PC-9 (cell line): ENCODE results near the gene CD109. TPM values are rescaled to one million over a fixed set of nuclear protein-coding genes. Genes with fewer than 3 reads are reported as not detected.
"Not testable (repeated sequence)": the region's sequence is repeated elsewhere in the genome, so short reads cannot be mapped to it uniquely, and the experiment has no call there.

ENCODE experiments used
- BruUV-seq: library from RNA; stranded (reverse); fragments of 400-500 nt; replicated peaks from 2 replicates; lab custom pipeline; 2021; lab: Mats Ljungman, UMichigan
- CTCF ChIA-PET: fragments of 300-600 bp; sonication (Branson Sonifier 250); formaldehyde crosslinking; loops from one replicate; lab custom pipeline; 2022; ENCODE audit warnings: antibody characterized with exemption; lab: Charles Lee
- POLR2A ChIA-PET: fragments of 300-600 bp; sonication (Branson Sonifier 250); formaldehyde crosslinking; loops from one replicate; lab custom pipeline; 2022; ENCODE audit warnings: antibody characterized with exemption; ENCODE audit not compliant: unreplicated experiment; lab: Charles Lee
- DNase-seq, 2 experiments: peaks; one replicate each; pipeline versions ENCODE4 v3.0.0 to v3.0.0-alpha.2; 2015 to 2022; ENCODE audit warnings: mixed read lengths in 1 of 2
- H2AFZ ChIP-seq: fragments of 200-600 bp; sonication (generic); 2 replicates; pipeline ENCODE4 v1.8.1; 2017; ENCODE audit warnings: antibody characterized with exemption
- H3F3A ChIP-seq: fragments of 200-600 bp; sonication (generic); 2 replicates; pipeline ENCODE4 v1.8.1; 2017; ENCODE audit warnings: antibody characterized with exemption, mild to moderate bottlenecking, low read depth; ENCODE audit not compliant: insufficient read depth
- H3K27ac ChIP-seq: fragments of 200-600 bp; sonication (generic); 2 replicates; pipeline ENCODE4 v1.6.1; 2016; ENCODE audit warnings: mixed run types
- H3K27me3 ChIP-seq: fragments of 200-600 bp; sonication (generic); 2 replicates; pipeline ENCODE4 v1.6.1; 2016; ENCODE audit warnings: low read depth, mixed run types; ENCODE audit not compliant: insufficient read depth
- H3K36me3 ChIP-seq: fragments of 200-600 bp; sonication (generic); 2 replicates; pipeline ENCODE4 v1.6.1; 2016; ENCODE audit warnings: low read depth, mixed run types
- H3K4me1 ChIP-seq: fragments of 200-600 bp; sonication (generic); replicated peaks from 2 replicates; pipeline ENCODE4 v1.6.1; 2016; ENCODE audit warnings: mixed run types; ENCODE audit not compliant: insufficient read depth
- H3K4me2 ChIP-seq: fragments of 200-600 bp; sonication (generic); 2 replicates; pipeline ENCODE4 v1.6.1; 2017; ENCODE audit warnings: mixed run types
- H3K4me3 ChIP-seq: fragments of 200-600 bp; sonication (generic); 2 replicates; pipeline ENCODE4 v1.6.1; 2016; ENCODE audit warnings: mixed run types
- H3K79me2 ChIP-seq: fragments of 200-600 bp; sonication (generic); 2 replicates; pipeline ENCODE4 v1.6.1; 2017; ENCODE audit warnings: low read depth, mixed run types
- H3K9me2 ChIP-seq: fragments of 200-600 bp; sonication (generic); 2 replicates; pipeline ENCODE4 v1.8.1; 2017; ENCODE audit warnings: mild to moderate bottlenecking; ENCODE audit not compliant: insufficient read depth
- H3K9me3 ChIP-seq: fragments of 200-600 bp; sonication (generic); 2 replicates; pipeline ENCODE4 v1.8.1; 2016; ENCODE audit warnings: low read depth; ENCODE audit not compliant: insufficient read depth
- H4K20me1 ChIP-seq: fragments of 200-600 bp; sonication (generic); 2 replicates; pipeline ENCODE4 v1.8.1; 2017; ENCODE audit not compliant: insufficient read depth
- CTCF ChIP-seq: fragments of 200-600 bp; sonication (generic); conservative IDR thresholded peaks from 2 replicates; pipeline ENCODE4 v1.6.1; 2017; ENCODE audit warnings: mixed run types, antibody characterized with exemption, mild to moderate bottlenecking, moderate library complexity
- EZH2 ChIP-seq: fragments of 200-600 bp; sonication (generic); IDR thresholded peaks from 2 replicates; pipeline ENCODE4 v1.8.0; 2017; ENCODE audit warnings: antibody characterized with exemption, low read depth
- intact Hi-C: fragments of 100-400 bp; cut with micrococcal nuclease; formaldehyde crosslinking; loops from one replicate; pipeline ENCODE4 v1.10.0; 2022; ENCODE audit not compliant: unreplicated experiment
- total RNA-seq: library from RNA; stranded (reverse); gene quantifications from 2 replicates; pipeline ENCODE4 v1.2.3, GENCODE V29; 2021

Gene CD109
- total RNA-seq, 1 experiment from 2014 or later, result 50.7 TPM

GRCh38 chr6:73724389-73724788 is 28.4 kb downstream of the CD109 start:
- Histone ChIP-seq H3F3A (no peaks in the 10 kb centered on the region), H3K4me1 (no peaks in the 10 kb centered on the region), H4K20me1 (no peaks in the 10 kb centered on the region), H3K36me3 (no peaks in the 10 kb centered on the region), H3K27ac (no peak overlapping the region), H2AFZ (no peak overlapping the region), H3K9me2 (no peaks in the 10 kb centered on the region), H3K4me3 (no peak overlapping the region), H3K9me3 (no peaks in the 10 kb centered on the region), H3K79me2 (no peaks in the 10 kb centered on the region), H3K4me2 (no peak overlapping the region), H3K27me3 (no peaks in the 10 kb centered on the region)
- DNase-seq, result no peak
- CTCF ChIA-PET, result no interaction called here
- intact Hi-C loops, result no loop called here
- no peak for TF ChIP-seq CTCF
- TF ChIP-seq EZH2, result no peak
- POLR2A ChIA-PET, result no interaction called here
- no TSS peak for BruUV-seq

GRCh38 chr6:73725192-73725591 is 29.2 kb downstream of the CD109 start:
- H3K36me3 ChIP-seq, intact Hi-C loops, H3K27me3 ChIP-seq, H3K9me2 ChIP-seq, POLR2A ChIA-PET, H3F3A ChIP-seq, H3K27ac ChIP-seq, H2AFZ ChIP-seq, H3K79me2 ChIP-seq, H3K4me3 ChIP-seq, DNase-seq, H3K4me1 ChIP-seq, BruUV-seq, H4K20me1 ChIP-seq, H3K4me2 ChIP-seq, H3K9me3 ChIP-seq: not testable (repeated sequence)
- CTCF ChIA-PET, result interaction anchor here (0.6 to 0.7 kb wide), 2 partner anchors 30 to 118 kb away, joined by 3 to 15 read pairs; no protein-coding TSS in a partner anchor

- no TSS peak for BruUV-seq
- no peaks in the 10 kb centered on the region for H3K9me3 ChIP-seq
Observed at GRCh38 chr6:73727114-73727513, 31.1 kb downstream of the CD109 start.

More at GRCh38 chr6:73727114-73727513, 31.1 kb downstream of the CD109 start:
- H3K9me2 ChIP-seq, result no peaks in the 10 kb centered on the region
- H3K4me3 ChIP-seq, result no peak overlapping the region
- no peaks in the 10 kb centered on the region for H3K4me1 ChIP-seq
- ChIA-PET CTCF (no interaction called here), POLR2A (interaction anchor here (0.7 kb wide), 1 partner anchor 32 kb away, joined by 6 read pairs; no protein-coding TSS in a partner anchor)
- intact Hi-C loops, result no loop called here
- no peak overlapping the region for H2AFZ ChIP-seq
- no peaks in the 10 kb centered on the region for H3K27me3 ChIP-seq
- no peak for DNase-seq
- no peaks in the 10 kb centered on the region for H3K36me3 ChIP-seq
- no peak overlapping the region for H3K4me2 ChIP-seq
- no peaks in the 10 kb centered on the region for H4K20me1 ChIP-seq
- no peak overlapping the region for H3K27ac ChIP-seq
- no peaks in the 10 kb centered on the region for H3K79me2 ChIP-seq
- TF ChIP-seq CTCF (no peak), EZH2 (no peak)
- H3F3A ChIP-seq, result no peaks in the 10 kb centered on the region
